Tibial nerve (tissue), 3 donors: ENCODE measurements around the gene PRRC2B.

ENCODE experiments used
- POLR2A ChIP-seq, 2 donors: fragments of 450-650 bp; IDR thresholded peaks; one replicate each; pipeline ENCODE4 v1.6.1; 2017; ENCODE audit warnings: antibody characterized with exemption in 2 of 2, mild to moderate bottlenecking in 2 of 2, moderate library complexity in 2 of 2
- TF ChIP-seq, protein P1 (sequence below), 5 experiments: fragments of 200-600 bp in 3 of 5; fragments of 450-650 bp in 2 of 5; sonication (generic) in 3 of 5; IDR thresholded peaks; one replicate each; pipeline ENCODE4 v1.5.1; 2016 to 2019; ENCODE audit warnings: antibody characterized with exemption in 5 of 5, mild to moderate bottlenecking in 3 of 5, moderate library complexity in 2 of 5

DNA sequence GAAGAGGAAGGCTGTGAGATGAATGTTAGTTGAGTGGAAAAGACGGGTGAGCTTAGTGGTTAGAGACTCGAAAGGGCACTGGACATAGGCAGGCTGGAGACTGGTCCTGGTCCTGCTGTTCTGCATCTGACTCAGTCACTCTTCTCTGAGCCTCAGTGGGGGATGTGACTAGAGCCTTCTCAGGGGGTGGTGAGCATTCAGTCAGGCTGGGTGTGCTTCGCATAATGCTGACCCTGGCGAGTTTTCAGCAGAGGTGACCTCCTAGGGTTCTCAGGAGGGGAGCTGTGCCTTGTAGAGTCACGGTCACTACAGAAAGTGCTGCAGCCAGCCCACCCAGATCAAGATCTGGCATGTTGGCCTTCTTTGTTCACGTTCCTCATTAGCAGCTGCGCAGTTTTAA is 44.3 kb downstream of the PRRC2B start:
- TF ChIP-seq, protein P1, sequence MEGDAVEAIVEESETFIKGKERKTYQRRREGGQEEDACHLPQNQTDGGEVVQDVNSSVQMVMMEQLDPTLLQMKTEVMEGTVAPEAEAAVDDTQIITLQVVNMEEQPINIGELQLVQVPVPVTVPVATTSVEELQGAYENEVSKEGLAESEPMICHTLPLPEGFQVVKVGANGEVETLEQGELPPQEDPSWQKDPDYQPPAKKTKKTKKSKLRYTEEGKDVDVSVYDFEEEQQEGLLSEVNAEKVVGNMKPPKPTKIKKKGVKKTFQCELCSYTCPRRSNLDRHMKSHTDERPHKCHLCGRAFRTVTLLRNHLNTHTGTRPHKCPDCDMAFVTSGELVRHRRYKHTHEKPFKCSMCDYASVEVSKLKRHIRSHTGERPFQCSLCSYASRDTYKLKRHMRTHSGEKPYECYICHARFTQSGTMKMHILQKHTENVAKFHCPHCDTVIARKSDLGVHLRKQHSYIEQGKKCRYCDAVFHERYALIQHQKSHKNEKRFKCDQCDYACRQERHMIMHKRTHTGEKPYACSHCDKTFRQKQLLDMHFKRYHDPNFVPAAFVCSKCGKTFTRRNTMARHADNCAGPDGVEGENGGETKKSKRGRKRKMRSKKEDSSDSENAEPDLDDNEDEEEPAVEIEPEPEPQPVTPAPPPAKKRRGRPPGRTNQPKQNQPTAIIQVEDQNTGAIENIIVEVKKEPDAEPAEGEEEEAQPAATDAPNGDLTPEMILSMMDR (IDR thresholded peaks at IDR 0.05): no peak
- TF ChIP-seq POLR2A (IDR thresholded peaks at IDR 0.05): no peak
